Stimulated activated CD4-positive, alpha-beta T cell treated with anti-CD3 and anti-CD28 coated beads, Interleukin-12 subunit alpha, Interleukin-12 subunit beta, amount 100 ng/mL, for 48 hours (primary cell): Measurements from ENCODE around the gene CPSF3.
A peak's percentile ranks its signal among the peaks of the same experiment; 100 is the strongest.

Experiments used
- DNase-seq, 3 donors: peaks; one replicate each; pipeline ENCODE4 v3.0.0-alpha.2; 2020; ENCODE audit warnings: low read depth in 2 of 3, low spot score in 1 of 3

CPSF3 gene

DNA sequence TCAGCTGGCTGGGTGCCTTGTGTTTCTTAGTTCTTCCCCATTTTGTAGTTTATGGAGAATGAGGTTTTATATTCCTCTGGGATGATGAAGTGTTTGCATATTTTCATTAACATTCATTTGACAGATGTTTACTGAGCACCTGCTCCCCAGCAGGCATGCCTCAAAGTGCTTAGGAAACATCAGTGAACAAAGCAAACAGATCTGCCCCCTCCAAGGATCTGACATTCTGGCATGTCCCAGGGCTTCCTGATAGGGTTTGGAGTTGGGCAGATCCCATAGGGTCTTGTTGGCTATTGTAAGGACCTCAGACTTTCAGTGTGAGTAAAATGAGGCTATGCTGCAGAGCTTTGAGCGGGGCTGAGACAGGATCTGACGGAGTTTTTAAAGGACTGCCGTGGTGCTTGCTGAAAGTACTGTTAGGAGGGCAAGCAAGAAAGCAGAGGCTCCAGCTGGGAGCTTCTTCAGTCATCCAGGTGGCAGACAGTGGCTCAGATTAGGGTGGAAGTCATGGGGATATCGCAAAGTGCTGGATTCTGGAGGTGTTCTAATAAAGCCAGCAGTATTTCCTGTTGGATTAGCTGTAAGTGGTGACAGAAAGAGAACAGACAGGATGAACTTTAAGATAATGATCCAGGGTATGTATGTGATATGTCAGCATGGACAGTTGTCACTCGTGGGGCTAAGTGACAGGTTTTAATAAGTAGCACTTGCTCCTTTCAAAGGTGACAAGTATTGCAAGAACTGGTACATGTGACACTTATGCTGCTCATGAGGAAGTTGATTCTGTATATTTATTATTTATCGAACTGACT, 39.6 kb downstream of the CPSF3 start:
- DNase-seq = no peak

DNA sequence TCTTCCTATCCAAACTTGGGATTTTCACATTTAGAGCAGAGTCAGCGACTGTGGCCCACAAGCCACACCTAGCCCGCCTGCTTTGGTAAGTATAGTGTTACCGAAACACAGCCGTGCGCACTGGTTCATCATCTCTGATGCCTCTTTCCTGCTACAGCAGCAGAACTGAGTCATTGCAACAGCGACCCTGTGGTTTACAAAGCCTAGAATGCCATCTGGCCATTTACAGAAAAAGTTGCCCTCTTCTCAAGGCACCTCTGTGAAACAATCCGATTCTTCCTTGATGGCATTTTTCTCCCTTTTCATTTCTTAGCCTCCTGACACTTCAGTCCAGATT, 40.2 kb downstream of the CPSF3 start:
- DNase-seq = no peak

DNA sequence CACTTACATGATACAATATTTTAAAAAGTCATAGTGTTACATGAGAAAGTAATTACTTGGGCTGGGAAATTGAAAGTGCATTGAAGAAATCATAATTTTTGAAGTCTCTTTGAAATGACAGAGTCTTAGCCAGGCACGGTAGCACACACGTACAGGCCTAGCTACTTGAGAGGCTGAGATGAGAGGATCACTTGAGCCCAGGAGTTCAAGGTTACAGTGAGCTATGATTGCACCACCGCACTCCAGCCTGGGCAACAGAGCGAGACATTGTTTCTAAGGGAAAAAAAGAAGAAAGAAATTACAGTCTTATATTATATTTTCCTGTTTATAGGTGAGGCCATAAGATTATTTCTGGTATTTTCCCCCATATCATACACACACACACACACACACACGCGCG, 41.7 kb downstream of the CPSF3 start:
- DNase-seq = no peak

DNA sequence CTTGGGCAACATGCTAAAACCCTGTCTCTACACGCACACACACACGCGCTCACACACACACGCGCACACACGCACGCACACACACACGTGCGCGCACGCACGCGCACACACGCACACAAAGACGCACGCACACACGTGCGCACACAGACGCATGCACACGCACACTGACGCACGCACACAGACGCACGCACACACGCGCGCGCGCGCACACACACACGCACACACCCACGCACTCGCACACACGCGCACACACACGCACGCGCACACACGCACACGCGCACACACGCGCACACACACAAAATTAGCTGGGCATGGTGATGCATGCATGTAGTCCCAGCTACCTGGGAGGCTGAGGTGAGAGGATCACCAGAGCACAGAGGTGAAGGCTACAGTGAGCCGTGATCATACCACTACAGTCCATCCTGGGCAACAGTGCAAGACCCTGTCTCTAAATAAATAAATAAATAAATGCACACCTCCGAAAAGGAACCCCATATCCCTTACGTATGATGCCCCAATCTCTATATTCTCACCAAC, 42.8 kb downstream of the CPSF3 start:
- no peak for DNase-seq

DNA sequence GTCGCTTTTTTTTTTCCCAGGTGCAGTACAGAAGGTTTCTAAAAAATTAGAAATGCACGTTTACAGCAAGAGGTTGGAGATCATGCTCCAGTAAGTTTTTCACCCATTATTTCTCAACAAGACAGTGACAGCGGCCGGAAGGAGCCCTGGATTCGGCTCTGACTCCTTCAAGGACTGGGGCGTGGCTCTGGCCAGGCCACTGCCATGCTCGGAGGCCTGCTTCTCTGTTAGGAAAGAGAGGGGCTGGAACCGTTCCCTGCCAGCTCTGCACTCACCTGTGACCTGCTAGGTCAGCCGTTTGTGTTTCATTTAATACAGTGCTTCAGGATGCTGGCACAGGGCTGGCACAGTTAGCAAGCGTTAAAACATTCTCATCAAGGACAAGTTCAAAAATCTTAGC, 44.2 kb downstream of the CPSF3 start:
- no peak for DNase-seq

DNA sequence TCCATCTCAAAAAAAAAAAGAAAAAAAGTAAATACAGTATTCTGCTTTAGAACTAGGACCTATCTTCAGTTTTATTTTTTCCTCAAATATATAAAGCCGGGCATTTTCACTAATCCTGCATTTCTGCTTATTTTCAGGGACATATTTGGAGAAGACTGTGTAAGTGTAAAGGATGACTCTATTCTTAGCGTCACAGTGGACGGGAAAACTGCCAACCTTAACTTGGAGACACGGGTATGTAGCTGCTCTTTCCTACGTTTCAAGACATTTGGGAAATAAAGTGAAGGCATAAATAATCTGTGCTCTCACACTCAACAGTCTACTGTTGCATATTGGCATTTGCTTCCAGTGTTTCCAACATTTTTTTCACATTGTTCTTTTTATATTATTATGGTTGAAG, 47.8 kb downstream of the CPSF3 start:
- no peak for DNase-seq

DNA sequence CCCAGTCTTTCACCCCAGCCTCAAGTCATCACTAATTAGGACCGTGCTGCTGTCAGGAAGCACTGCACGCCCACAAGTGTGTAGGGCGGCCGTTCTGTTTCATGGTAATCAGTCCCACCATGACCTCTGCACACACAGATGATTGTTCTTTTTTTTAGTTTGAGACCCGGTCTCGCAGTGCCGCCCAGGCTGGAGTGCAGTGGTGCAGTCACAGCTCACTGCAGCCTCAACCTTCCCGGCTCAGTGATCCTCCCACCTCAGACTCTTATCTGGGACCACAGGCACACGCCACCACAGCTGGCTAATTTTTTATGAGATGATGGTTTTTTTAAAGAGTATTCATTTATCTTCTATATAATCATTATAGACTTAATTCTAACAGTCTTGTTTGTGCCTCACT, 49.1 kb downstream of the CPSF3 start:
- no peak for DNase-seq

DNA sequence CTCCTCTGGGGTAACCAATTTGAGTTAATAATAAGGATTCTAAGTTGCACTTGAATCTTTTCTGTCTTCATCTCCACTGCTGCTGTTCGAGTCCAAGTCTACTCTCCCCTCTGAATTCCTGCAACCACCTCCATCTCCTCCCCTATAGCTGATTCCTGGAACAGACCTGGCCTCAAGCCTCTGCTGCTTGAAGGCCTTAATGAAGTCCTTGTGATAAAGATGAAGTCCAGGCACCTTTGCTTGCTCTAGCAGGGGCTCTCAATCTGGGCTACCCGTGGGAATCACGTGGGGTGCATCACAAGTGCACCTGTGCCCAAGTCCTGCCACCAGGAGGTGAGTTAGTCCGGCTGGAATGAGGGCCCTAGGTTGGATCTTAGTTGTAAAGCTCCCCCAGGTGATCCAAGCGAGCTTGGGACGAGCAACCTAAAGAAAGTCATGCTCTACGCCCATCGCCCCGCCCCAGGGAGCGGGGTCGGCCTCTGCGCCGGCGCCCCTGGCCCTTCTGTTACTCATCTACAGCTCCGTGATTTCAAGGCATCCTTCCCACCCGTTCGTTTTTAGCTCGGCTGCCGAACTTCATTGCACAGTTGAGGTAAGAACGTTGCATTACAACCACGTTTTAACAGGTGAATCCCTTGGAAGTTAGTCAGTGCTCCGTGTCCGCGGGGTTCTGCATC, 50.0 kb downstream of the CPSF3 start:
- peak in 2 of 3 donors; percentile 8 for DNase-seq

DNA sequence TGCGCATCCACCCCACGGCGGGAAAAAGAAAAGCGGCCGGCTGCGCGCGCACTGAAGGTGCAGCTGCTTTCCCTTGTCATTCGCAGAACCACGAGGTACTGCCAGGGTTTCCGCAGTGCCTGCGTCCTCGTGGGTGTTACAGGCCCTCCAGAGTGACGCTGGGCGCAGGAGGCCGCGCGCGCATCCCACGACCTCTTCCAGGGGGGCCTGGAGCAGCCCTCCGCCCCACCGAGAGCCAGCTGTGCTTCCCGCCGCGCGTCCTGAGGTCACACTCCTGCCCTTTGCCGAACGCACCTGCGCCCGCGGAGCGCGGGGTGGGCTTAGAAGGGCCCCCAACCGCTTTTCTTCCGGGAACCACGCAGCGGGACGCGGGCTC, 50.5 kb downstream of the CPSF3 start:
- peak; percentile 34 to 42 (median 34) for DNase-seq

DNA sequence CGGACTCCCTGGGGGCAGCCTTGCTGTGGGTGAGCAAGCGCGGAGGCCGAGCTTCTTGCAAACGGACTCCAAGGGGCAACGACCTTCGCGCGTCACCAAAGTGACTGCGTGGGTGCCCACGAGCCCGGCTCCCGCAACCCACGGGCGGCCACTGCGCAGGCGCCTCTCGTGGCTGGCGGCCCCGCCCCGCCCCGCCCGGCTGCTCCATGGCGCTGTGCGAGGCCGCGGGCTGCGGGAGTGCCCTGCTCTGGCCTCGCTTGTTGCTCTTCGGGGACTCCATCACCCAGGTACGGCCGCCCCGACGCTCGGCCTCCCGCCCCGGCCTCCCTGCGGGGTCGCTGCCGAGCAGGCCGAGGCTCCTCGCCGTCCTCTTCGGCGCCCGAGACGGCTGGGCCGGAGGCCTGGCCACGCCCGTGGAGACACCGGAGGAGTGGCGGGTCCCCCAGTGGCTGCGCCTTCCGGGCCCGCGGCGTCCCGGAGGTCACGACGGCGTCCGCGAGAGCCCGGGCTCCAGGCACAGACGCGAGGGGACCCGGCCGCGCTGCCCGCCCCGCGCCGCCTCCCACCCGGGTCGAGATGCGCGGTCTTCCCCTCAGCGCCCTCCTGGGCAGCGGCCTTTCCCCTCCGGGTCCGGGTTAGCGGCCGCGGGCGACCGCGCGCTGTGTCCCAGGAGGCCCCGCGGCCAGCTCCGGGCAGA, 51.1 kb downstream of the CPSF3 start, which contains the start of gene IAH1:
IAH1 (plus strand) TSS at position 191 of the 697 bp plus-strand sequence; CDS start at position 207, 16 bp downstream.
- DNase-seq = peak; percentile 34 to 67 (median 35)

DNA sequence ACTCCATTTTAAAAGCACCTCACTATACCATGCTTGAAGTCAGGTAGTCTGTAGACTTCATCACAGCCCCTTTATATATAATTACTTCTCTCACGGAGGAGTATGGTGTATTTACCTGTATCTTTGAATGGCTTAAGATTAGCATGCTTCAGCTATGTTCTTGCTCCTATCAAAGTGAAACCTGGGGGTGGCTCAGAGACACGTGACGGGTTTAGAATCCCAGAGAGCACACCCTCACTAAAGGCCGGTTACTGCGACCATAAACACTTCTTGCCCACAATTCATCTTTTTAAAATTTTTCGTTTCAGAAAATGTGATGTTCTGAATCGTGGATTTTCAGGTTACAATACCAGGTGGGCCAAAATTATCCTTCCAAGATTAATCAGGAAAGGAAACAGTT, 54.5 kb downstream of the CPSF3 start:
- no peak for DNase-seq

DNA sequence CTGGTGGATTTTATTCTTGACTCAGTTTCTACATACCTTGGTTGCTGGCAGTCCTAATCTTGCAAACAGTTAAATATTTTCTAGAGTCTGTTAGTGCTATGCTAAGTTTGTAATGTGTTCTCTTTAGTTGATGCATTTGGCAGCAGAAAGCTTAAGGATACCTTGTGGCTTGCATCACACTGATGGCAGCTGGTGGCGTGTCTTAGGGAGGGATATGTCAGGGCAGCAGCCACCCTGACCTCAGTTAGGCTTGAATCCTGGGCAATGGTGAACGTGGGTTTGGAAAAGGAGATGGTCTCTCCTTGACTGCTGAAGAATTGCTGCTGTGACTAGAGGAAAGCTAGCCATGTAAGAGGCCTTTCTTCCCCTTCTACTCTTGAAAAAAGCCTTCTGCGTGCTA, 55.1 kb downstream of the CPSF3 start:
- DNase-seq = no peak

DNA sequence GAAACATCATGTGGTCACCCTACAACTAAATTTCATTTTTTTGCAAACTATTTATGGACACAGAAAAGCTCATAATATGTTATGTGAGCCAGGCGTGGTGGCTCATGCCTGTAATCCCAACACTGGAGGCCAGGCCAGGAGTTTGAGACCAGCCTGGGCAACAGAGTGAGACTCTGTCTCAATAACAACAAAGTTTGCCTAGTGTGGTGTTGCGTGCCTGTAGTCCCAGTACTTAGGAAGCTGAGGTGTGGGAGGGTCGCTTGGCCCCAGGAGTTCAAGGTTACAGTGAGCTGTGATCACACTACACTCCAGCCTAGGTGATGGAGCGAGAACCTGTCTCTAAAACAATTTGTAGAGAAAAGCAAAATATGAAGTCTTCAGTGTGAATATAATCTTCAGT, 56.7 kb downstream of the CPSF3 start:
- DNase-seq = no peak

DNA sequence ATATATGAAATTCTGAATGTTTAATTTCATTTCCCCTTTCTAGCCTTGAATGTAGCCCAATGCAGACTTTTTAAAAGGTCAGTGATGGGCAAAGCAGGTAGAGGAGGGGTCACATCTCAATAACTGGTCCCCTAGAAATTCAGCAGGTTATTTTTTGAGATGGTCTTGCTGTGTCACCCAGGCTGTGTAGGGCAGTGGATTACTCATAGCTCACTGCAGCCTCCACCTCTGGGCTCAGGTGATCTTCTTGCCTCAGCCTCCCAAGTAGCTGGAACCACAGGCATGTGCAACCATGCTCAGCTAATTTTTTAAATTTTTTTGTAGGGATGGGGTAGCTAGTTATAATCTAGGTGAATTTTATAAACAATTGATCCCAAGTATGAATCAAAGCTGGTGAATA, 59.7 kb downstream of the CPSF3 start:
- DNase-seq = no peak

DNA sequence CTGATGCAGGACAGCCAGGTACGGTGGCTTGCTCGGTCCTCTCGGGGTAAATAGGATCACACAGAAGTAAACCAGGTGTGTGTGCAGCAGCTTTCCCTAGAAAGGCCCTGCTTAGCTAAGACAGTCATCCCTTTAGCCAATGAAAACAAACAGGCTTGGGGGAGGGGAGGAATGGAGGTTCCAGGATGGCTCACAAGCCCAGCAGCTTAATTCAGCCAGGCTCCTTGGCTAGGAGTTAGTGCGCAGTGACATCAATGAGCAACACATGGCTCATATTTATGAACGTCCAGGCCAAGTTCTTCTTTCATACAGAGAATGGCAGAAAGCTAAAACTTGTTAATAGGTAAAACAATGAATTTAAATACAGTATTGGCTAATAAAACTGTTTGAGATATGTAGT, 61.1 kb downstream of the CPSF3 start:
- no peak for DNase-seq

DNA sequence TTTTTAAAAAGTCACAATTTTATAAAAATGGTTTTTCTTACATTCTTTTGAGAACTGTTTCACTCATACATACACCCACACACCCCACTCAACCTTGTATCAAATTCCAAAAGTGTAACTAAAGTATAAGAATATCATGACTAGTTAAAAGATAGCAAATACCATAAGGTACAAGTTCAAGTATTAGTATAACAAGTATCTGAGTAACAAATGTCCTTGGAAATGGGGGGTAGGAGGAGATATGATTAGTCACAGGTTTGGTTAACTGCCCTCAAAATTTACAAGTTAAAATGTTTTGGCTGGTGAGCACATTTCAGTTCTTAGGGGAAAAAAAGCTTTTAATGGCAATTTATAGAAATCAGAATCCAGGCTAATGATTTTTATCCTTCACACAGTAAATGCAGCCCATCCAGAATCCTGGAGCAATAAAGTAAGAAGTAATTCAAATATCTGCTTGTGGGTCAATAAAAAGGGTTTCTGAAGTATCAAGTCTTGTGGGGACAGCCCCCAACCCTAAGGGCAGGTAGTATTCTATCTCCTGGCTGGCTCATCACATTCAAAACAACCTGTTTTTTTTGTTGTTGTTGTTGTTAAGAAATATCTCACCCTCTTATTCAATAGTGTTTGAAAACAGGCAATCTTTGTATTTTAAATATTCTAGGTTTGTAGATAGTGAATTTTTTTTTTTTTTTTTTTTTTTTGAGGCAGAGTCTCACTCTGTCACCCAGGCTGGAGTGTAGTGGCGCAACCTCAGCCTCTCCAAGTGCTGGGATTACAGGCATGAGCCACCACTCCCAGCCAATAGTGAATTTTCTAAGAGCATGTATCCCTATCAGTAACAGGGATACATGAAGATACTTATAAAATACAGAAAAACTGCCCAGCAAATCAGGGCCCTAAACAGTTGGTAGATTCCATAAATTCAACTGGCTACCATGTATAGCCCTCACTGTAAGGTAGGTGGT, 65.4 kb downstream of the CPSF3 start:
- no peak for DNase-seq

DNA sequence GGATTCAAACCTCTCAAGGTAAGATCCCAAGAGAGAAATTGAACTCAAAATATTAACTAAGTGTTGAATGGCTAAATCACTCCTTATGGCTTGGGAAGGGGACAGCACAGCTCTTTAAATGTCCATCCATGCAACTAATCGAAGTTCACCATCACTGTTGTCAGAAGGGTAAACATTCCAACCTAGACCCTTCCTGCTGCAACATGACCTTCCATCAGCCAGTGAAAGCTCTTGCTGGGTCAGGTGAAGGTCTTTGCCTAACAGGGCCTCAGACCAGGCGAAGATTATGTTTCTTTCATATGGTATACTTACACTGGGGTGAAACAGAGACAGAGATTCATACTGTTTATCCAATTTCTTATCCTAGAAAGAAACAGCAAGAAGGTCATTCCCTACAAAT, 67.3 kb downstream of the CPSF3 start:
- DNase-seq = no peak

DNA sequence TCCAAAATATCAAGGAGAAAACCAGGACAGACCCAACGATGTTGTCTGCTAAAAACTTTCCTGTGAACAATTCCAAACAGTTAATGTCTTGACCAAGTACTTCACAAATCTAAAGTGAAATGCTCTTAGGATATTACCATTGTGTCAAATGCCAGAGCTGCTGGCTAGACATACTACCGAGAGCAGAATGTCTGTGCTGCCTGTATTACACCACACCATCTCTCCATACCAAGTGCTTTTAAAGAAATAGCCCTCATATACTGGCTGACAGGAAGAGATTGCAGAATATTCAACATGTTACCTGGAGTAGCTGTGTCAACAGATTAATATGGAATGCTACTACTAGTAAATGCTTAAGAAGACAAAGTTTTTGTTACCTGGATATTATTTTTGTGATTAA, 69.5 kb downstream of the CPSF3 start:
- DNase-seq = no peak

DNA sequence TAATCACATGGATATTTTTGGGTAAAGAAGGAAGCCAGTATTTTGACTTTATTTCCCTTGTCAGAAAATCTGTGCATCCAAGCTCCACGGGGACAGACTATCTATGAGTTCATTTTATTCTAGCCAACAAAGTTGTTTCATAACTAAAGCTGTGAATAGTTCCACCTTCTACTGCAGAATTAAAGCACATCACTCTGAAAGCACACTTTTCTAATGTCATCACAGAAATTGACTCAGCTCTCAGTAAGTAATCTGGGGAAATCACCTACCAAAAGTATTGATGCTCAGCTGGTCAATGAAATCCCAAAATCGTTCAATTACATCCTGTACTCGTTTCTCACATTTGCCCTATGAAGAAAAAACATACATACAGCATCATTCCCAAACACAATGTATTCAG, 70.0 kb downstream of the CPSF3 start:
- no peak for DNase-seq

DNA sequence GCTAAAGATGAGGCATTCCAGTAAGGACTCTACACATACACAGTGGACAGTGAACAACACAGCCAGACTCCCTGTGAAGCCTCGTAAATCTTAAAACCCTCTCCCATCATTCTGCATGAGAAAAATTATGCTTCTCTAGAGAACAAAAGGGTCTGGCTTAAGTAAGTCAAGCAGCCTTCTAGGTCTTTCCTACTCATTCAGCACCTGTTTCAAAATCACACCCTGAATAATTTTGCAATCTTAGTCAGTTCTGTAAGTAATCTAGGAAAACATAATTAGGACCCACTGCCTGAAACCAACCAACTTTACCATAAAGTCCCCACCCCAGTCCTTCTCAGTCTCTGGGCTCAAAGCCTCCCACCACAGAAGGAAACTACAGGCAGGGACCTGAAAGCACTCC, 70.6 kb downstream of the CPSF3 start:
- DNase-seq = no peak

DNA sequence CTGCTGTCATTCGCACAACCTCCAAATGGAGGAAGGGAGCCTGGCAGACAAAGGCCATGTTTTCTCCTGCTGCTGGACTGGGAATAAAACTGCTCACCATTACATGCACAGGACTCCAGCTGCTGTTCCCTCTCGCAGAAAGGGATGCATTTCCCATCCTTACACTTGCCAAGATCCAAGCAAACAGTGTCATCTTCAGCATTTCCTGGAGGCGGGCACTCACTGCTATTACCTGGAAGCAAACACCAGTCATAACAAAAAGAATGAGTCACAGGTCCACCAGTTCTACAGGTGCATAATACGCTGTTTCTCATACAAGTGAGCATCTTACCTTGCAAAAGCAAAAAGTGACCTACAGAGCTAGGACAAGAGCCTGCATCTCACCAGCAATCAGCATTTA, 73.6 kb downstream of the CPSF3 start:
- no peak for DNase-seq
